ENCODE data around the gene NXPH3. TPM values are rescaled to one million over a fixed set of nuclear protein-coding genes. Genes with fewer than 3 reads are reported as not detected.

The NXPH3 gene
- total RNA-seq, 4 donors from 2014 or later, result 0.83 to 2.1 (median 0.94) TPM; not detected in 1

DNA sequence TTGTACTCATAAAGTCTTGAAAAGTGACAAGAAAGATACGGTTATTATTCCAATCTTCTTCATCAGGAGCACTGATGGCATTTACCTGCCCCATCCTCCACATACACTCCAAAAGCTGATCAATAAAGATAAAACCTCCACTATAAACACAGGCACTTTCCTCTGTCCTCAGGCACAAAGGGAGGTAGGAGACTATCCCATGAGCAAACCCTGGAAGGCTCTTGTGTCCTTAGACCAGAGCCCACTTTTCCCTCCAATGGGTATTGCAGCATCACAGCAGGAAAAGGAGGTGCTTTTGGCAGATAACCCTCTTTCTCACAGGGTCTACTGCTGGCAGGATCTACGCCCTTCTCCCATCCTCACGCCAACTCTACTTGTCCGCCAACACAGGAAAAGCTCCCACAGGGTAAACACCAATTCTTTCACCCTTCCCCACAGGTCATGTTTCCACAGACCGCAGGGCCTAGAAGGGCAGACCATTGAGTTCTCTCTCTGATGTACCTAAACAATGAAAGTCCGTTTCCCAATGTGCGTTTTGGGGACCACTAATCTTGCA is 28.7 kb downstream of the NXPH3 start:
- no peak for DNase-seq
- no peaks in the 10 kb centered on the region for H3K4me1 ChIP-seq
- H3K36me3 ChIP-seq, result peaks cover 0 to 89% (median 0%) of the 10 kb centered on the region in 3 donors
- no peak for TF ChIP-seq POLR2A (IDR thresholded peaks at IDR 0.05)
- TF ChIP-seq, protein P1, sequence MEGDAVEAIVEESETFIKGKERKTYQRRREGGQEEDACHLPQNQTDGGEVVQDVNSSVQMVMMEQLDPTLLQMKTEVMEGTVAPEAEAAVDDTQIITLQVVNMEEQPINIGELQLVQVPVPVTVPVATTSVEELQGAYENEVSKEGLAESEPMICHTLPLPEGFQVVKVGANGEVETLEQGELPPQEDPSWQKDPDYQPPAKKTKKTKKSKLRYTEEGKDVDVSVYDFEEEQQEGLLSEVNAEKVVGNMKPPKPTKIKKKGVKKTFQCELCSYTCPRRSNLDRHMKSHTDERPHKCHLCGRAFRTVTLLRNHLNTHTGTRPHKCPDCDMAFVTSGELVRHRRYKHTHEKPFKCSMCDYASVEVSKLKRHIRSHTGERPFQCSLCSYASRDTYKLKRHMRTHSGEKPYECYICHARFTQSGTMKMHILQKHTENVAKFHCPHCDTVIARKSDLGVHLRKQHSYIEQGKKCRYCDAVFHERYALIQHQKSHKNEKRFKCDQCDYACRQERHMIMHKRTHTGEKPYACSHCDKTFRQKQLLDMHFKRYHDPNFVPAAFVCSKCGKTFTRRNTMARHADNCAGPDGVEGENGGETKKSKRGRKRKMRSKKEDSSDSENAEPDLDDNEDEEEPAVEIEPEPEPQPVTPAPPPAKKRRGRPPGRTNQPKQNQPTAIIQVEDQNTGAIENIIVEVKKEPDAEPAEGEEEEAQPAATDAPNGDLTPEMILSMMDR (IDR thresholded peaks at IDR 0.05), result no peak
- no peak overlapping the region for H3K4me3 ChIP-seq
- H3K9me3 ChIP-seq, result no peaks in the 10 kb centered on the region
- no peaks in the 10 kb centered on the region for H3K27me3 ChIP-seq
- H3K27ac ChIP-seq, result no peak overlapping the region

GRCh38 chr17:49610883-49611584 is 35.4 kb downstream of the NXPH3 start:
- no peak for DNase-seq
- no peak for TF ChIP-seq POLR2A (IDR thresholded peaks at IDR 0.05)
- TF ChIP-seq, protein P1 (IDR thresholded peaks at IDR 0.05), result no peak
- Histone ChIP-seq H3K4me1 (no peaks in the 10 kb centered on the region), H3K4me3 (no peak overlapping the region), H3K27ac (no peak overlapping the region), H3K36me3 (peaks cover 0 to 73% (median 0%) of the 10 kb centered on the region in 3 donors), H3K9me3 (no peaks in the 10 kb centered on the region), H3K27me3 (no peaks in the 10 kb centered on the region)

DNA sequence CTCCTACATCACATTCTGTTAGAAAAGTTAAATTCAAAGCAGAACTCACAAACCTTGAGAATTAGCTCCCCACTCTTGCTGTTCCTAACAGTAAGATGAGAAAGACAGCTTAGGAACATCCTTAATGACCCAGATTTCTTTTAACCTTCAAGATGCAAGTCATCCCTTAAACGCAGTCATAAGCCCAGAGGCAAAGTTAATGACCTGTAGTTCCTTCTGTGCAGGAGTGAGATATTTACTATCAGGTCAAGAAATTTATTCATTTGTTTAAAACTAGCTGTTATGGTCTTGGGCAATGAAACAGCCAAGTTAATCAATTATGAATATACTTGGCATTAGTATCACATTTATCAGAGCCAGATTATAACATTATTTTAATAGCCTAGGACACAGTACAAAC is 37.1 kb downstream of the NXPH3 start:
- Histone ChIP-seq H3K4me1 (peaks cover 0 to 6% (median 0%) of the 10 kb centered on the region in 4 donors), H3K36me3 (peaks cover 0 to 75% (median 0%) of the 10 kb centered on the region in 3 donors), H3K9me3 (no peaks in the 10 kb centered on the region), H3K4me3 (no peak overlapping the region), H3K27ac (no peak overlapping the region), H3K27me3 (no peaks in the 10 kb centered on the region)
- DNase-seq, result no peak
- no peak for TF ChIP-seq POLR2A (IDR thresholded peaks at IDR 0.05)
- TF ChIP-seq, protein P1 (IDR thresholded peaks at IDR 0.05), result no peak

- no peak overlapping the region for H3K4me3 ChIP-seq
- H3K4me1 ChIP-seq, result peaks cover 0 to 6% (median 0%) of the 10 kb centered on the region in 4 donors
- H3K36me3 ChIP-seq, result peaks cover 0 to 78% (median 0%) of the 10 kb centered on the region in 3 donors
- no peaks in the 10 kb centered on the region for H3K9me3 ChIP-seq
- no peak overlapping the region for H3K27ac ChIP-seq
- no peak for DNase-seq
- H3K27me3 ChIP-seq, result no peaks in the 10 kb centered on the region
- TF ChIP-seq POLR2A (IDR thresholded peaks at IDR 0.05), result no peak
- TF ChIP-seq, protein P1 (IDR thresholded peaks at IDR 0.05), result no peak
Observed at GRCh38 chr17:49613182-49613800, 37.6 kb downstream of the NXPH3 start.

DNA sequence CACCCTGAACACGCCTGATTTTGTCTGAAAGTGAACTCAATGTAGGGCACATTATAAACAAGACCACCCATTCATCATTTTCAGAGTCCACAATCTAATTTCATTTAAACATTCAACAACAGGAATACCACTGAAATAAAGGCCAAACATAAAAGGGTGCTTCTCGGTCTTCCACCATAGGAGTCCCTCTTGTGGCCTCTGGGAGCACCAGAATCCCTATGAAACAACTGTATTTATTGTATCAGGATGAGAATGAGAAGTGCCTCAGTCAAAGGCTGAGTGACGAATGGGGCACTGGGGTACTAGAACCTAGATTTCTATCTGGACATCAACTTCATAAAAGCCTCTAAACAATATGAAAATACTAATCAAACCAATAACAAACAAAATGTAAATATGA is 40.4 kb downstream of the NXPH3 start:
- no peak for DNase-seq
- H3K27me3 ChIP-seq, result no peaks in the 10 kb centered on the region
- peaks cover 0 to 78% (median 0%) of the 10 kb centered on the region in 3 donors for H3K36me3 ChIP-seq
- H3K27ac ChIP-seq, result no peak overlapping the region
- no peak for TF ChIP-seq POLR2A (IDR thresholded peaks at IDR 0.05)
- TF ChIP-seq, protein P1 (IDR thresholded peaks at IDR 0.05), result no peak
- no peak overlapping the region for H3K4me3 ChIP-seq
- peaks cover 0 to 6% (median 0%) of the 10 kb centered on the region in 4 donors for H3K4me1 ChIP-seq
- H3K9me3 ChIP-seq, result no peaks in the 10 kb centered on the region

Data from Peyer's patch (tissue), 4 donors.